22Rv1 (cell line): ENCODE measurements around the gene P2RY11.

ENCODE experiments used
- H3K27ac ChIP-seq: fragments of 450-650 bp; 2 replicates; pipeline ENCODE4 v1.5.1; 2017
- ZFX ChIP-seq: fragments of 450-650 bp; IDR thresholded peaks from 2 replicates; pipeline ENCODE4 v1.6.1; 2017; ENCODE audit warnings: antibody characterized with exemption, borderline replicate concordance
- TF ChIP-seq, protein P1 (sequence below): fragments of 450-650 bp; IDR thresholded peaks from 2 replicates; pipeline ENCODE4 v1.5.1; 2017; ENCODE audit warnings: mild to moderate bottlenecking

Gene P2RY11

DNA sequence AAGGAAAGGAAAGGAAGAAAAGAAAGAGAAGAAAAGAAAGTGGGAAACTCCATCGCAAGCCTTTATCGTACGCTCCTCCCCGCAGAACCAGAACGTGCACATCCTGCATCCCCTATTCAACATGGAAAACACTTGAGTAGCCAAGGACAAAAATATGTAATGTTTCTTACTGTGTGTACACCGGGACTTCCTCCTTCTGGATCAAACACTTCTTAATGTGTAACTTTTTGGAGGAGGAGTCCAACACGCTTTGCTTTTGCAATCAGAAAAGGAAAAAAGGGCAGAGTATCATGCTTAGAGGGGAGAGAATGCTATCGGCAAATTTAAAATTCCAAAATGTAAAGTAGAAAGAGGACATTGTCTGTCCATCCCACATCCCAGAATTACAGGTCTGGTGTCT lies 33.2 kb upstream of the P2RY11 start:
- no peak overlapping the region for H3K27ac ChIP-seq
- TF ChIP-seq, protein P1, sequence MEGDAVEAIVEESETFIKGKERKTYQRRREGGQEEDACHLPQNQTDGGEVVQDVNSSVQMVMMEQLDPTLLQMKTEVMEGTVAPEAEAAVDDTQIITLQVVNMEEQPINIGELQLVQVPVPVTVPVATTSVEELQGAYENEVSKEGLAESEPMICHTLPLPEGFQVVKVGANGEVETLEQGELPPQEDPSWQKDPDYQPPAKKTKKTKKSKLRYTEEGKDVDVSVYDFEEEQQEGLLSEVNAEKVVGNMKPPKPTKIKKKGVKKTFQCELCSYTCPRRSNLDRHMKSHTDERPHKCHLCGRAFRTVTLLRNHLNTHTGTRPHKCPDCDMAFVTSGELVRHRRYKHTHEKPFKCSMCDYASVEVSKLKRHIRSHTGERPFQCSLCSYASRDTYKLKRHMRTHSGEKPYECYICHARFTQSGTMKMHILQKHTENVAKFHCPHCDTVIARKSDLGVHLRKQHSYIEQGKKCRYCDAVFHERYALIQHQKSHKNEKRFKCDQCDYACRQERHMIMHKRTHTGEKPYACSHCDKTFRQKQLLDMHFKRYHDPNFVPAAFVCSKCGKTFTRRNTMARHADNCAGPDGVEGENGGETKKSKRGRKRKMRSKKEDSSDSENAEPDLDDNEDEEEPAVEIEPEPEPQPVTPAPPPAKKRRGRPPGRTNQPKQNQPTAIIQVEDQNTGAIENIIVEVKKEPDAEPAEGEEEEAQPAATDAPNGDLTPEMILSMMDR: no peak
- TF ChIP-seq ZFX: no peak

GRCh38 chr19:10079031-10079453 lies 32.5 kb upstream of the P2RY11 start:
- no peak overlapping the region for H3K27ac ChIP-seq
- TF ChIP-seq, protein P1: no peak
- no peak for TF ChIP-seq ZFX

DNA sequence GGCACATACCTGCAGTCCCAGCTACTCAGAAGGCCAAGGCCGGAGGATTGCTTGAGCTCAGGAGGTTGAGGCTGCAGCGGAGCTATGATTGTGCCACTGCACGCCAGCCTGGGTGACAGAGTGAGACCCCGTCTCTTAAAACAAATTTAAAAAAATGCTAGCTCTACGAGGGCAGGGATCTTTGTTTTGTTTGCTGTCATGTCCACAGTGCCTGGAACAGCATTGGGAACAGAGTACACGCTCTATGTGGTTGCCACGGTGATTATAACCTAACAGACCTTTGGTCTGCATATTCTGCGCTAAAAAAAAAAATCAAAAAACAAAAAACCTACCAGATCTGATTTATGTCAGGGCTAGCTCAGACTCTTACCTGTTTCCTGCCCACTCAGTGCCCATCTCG lies 27.6 kb upstream of the P2RY11 start:
- H3K27ac ChIP-seq: no peak overlapping the region
- TF ChIP-seq ZFX: no peak
- TF ChIP-seq, protein P1: no peak

GRCh38 chr19:10084803-10085202 lies 26.7 kb upstream of the P2RY11 start:
- no peak overlapping the region for H3K27ac ChIP-seq
- no peak for TF ChIP-seq ZFX
- TF ChIP-seq, protein P1: no peak

- no peak for TF ChIP-seq ZFX
- TF ChIP-seq, protein P1: no peak
- H3K27ac ChIP-seq: no peak within 1 kb of the TSS
These were observed 25.6 kb upstream of the P2RY11 start, which contains the start of gene SHFL for GRCh38 chr19:10085641-10086590. TSS of gene SHFL (plus strand) at chr19:10086317. CDS start at chr19:10086428, 111 bp downstream.

DNA sequence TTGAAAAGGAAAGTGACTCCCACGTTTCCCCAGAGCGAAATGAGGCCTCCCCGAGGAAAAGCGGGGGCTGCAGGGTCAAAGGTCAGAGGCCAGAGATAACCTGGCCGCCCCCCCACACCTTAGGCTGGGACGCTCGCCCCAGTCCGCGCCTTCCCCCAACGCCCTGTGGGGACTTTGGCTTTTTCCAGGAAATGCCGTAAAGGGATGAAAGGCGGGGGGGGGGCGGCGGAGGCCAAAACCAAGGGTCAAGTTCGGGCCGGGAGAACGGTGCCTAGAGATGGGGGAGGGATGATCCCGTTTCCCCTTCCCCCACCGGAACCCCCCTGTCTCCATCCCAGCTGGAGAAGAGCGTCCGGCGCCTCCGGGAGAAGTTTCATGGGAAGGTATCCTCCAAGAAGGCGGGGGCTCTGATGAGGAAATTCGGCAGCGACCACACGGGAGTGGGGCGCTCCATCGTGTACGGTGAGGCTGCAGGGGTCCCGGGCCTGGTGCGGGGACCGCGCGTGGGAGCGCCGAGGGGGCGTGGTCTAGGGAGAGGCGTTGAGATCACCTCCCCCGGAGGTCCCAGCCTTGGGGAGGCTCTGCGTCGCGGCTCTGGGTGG lies 24.8 kb upstream of the P2RY11 start:
- TF ChIP-seq ZFX: no peak
- TF ChIP-seq, protein P1: no peak
- no peak overlapping the region for H3K27ac ChIP-seq
